GM21723 (cell line): Measurements from ENCODE around the gene ARID3A.
"Not testable (repeated sequence)": the region's sequence is repeated elsewhere in the genome, so short reads cannot be mapped to it uniquely, and the experiment has no call there.

Experiments used
- ATAC-seq: cut with Tn5 transposase; IDR thresholded peaks from one replicate; pipeline ENCODE4 v1.9.1; 2021; ENCODE audit warnings: mild to moderate bottlenecking, moderate library complexity; ENCODE audit not compliant: unreplicated experiment

Gene ARID3A

DNA sequence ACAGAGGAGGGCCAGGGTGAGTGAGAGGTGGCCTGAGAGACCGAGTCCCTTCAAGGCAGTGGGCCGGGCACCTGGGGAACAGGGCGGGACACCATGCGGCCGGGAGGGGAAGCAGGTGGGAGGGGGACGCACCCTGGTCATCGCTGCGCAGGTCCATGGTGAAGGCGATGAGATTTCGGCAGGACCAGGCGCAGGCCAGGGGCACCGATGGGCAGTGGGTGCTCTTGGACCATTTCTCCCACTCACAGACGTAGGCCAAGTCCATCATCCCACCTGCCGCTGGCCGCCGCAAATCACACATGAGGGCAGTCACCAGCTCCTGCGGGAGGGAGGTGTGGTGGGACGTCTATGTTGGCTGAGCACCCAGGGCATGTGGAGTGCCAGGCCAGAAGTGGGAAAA, 35.0 kb upstream of the ARID3A start:
- ATAC-seq: no peak

- ATAC-seq: not testable (repeated sequence)
Observed at GRCh38 chr19:891421-892200, 34.2 kb upstream of the ARID3A start.

- ATAC-seq: no peak
Observed at GRCh38 chr19:892243-892893, 33.5 kb upstream of the ARID3A start.

GRCh38 chr19:892894-893689, 32.7 kb upstream of the ARID3A start, which contains the start of the genes MED16 and RNU6-9:
MED16 (minus strand) TSS chr19:893187; CDS start chr19:891131, 2,056 bp downstream.
RNU6-9 (plus strand) TSS chr19:893484.
- peak; percentile 81 for ATAC-seq

GRCh38 chr19:896434-896833, 29.4 kb upstream of the ARID3A start:
- no peak for ATAC-seq

- ATAC-seq: no peak
Observed at GRCh38 chr19:896999-897398, 28.8 kb upstream of the ARID3A start.

GRCh38 chr19:897442-898039, 28.3 kb upstream of the ARID3A start:
- no peak for ATAC-seq

DNA sequence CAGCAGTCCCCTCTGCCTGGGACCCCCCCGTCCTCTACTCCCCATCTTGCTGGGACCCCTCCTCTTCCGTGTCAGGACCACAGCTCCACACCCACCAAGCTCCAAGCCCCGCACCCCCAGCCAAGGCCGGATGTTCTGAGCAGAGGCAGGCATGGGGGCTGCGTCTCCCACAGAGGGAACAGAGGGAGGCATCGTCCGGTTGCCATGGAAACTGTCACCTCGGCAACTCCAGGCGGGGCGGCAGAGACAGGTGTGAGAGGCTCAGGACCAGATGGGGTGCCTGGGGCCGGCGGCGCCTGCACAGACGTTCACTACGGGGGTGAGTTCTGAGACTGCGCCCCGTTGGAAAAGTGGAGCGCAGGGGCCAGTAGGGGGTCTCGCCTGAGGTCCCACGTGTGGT, 27.2 kb upstream of the ARID3A start:
- no peak for ATAC-seq

DNA sequence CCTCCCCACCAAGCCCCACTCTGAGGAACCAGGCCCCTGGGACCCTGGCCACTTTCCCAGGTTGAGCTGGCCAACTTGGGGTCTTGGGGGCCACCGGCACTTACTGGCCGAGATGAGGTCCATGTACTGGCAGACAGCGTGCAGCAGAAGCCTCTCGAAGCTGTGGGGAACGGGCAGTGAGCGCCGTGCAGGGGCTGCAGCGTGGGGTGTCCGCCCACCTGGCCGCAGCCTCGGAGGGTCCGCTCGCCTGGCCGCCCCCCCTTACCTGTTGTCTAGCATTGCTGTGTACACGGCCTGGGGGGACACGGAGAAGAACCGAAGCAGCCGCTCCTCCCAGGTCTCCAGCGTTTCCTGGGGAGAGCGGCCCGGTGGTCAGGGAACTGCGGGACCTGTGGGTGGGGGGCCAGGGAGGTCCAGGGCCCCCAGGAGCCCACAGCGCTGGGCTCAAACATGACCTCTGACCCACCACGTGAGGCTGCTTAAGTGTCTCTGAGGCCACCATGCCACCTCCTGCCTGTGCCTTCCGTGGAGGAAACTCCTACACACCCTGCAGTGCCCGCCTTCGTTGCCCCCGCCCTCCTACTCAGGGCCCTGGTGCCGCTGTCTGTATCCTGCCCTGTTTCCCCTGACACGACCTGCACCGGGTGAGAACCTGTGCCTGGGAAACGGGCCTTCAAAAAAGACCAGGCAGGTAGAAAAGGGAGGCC, 26.3 kb upstream of the ARID3A start:
- no peak for ATAC-seq

GRCh38 chr19:900043-900301, 25.9 kb upstream of the ARID3A start:
- ATAC-seq: no peak

DNA sequence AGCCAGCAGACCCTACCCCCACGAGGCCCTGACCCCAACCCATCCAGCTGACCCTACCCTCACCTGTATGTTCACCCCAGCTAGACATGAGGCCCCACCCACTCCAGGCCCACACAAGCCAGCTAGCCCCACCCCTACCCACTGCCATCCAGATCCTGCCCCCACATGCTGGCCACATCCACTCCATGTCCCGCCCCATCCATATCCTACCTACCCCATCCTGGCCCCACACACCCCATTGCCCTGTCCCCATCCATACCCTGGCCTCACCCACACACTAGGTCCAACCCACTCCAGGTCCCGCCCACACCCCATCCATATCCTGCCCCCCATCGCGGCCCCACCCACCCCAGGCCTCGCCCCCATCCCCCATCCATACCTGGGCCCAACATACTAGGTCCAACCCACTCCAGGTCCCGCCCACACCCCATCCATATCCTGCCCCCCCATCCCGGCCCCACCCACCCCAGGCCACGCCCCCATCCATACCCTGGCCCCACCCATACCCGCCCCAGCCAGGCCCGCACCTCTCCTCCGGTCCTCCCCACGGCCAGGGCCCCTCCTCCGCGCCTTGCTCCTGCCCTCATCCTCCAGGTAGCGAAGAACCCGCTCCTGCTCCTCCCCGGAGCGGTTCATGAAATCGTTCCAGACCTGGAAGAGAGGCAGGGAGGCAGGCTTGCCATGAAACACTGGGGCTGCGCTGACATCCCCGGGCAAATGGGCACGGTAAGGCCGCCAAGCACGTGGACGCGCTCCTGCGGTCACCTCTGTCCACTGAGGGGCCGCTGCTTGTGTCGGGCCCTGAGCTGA, 25.3 kb upstream of the ARID3A start:
- no peak for ATAC-seq

DNA sequence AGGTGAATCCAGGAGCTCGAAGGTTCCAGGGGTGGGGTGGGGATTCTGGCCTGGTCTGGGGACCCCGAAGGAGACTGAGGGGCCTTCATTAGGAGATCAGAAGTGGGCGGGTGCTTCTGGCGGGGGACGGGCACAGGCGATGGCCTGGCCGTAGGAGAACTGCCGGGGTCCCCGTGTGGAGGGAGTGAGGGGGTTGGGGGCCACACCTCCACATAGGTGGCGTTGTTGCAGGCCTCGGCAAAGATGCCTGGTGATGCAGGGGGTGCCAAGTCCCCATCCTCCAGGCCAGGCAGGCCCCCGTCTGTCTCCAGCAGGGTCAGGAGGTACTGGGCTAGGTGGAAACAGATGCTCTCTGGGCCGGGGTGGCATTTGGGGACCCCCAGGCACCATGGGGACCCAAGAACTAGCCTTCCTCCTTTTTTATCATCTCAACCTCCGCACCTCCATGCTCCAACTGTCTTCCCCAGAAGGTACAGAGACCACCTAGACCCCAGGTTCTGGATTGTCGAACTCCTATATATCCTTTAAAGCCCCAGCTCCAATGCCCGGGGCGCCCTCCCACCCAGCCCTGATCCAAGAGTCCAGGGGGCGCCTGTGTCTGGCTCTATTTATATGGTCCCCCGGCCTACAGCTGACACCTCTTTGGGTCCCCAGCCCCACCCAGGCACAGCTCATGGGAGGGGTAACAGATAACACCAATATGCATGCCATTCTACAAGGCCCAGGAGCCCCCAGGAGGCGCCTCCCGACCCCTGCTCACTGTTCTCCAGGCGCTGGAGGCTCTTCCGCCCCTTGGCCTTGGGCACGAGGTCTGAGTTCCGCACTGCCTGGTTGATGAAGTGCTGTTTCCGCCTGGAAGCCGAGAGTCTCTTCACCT, 24.4 kb upstream of the ARID3A start:
- no peak for ATAC-seq

GRCh38 chr19:902093-902370, 23.8 kb upstream of the ARID3A start:
- no peak for ATAC-seq

- ATAC-seq: no peak
Observed at GRCh38 chr19:902446-903226, 23.2 kb upstream of the ARID3A start.

GRCh38 chr19:903266-903797, 22.5 kb upstream of the ARID3A start:
- no peak for ATAC-seq

DNA sequence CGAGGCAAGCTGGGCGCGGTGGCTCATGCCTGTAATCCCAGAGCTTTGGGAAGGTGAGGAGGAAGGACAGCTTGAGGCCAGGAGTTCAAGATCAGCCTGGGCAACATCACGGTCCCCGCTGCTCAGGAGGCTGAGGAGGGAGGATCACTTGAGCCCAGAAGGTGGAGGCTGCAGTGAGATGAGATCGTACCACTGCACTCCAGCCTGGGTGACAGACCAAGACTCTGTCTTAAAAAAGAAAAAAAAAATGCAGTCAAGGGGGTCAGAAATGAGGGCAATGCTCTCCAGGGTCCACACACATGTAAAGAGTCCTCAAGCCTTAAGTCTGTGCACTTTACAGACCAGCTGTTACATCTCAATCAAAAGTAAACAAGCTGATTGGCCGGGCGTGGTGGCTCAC, 21.3 kb upstream of the ARID3A start:
- ATAC-seq: no peak

GRCh38 chr19:906480-906879, 19.4 kb upstream of the ARID3A start:
- no peak for ATAC-seq

GRCh38 chr19:907183-907853, 18.5 kb upstream of the ARID3A start:
- ATAC-seq: no peak
